ENCODE data around the gene TGM1. TPM values are rescaled to one million over a fixed set of nuclear protein-coding genes. Genes with fewer than 3 reads are reported as not detected.

The TGM1 gene
- total and polyA plus RNA-seq, 12 donors, result 0.28 to 2.7 (median 0.89) TPM; not detected in 1

DNA sequence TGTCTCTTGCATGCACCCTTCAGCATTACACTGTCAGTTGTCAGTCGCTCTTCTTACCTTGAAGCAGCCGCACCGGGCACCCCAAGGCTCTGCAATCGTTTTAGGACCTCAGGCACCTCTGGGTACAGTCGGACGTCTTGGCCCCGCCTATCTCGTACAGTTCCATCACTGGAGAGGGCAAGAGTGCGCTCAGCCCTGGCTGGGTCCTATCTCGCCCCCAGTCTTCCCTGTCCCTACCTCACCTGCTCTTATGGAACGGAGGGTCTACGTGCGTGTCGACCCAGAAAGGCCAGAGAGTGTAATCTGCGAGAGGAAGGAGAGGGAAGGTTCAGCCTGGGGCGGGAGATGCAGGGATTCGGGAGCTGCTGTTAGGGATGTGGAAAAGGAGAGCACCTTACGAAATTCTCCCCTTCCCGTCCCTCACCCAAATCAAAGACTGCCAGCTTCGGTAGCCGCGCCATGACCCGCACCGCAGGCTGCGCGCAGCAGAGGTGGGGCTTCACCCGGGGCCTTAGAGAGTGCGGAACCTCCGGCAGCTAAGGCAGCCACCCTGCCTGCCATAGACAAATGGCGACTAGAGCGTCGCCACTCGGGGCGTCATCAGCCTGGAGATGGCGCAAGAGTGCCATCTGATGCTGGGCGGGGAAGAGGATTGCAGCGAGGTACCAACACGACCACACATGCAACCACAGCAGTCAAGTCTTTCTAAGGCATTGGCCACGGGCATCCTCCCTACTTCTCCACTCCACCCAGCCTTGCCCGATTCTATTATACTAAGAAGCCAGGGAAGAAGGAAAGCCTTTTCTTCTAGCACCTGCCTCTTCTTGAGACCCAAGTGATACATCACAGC lies 47.3 kb downstream of the TGM1 start, which contains the start of gene MDP1:
TSS of gene MDP1 (minus strand) at position 572 of the 850 bp plus-strand sequence. CDS start at position 461, 111 bp downstream.
- peak within 1 kb of the TSS; percentile 64 to 98 (median 84) for H3K27ac ChIP-seq
- WGBS, 4 donors, result 1% methylated on average over 16 to 40 of the region's 40 CpGs
- intact Hi-C loops (cut with DNase I), result no loop called here
- H3K27me3 ChIP-seq, result no peaks in the 10 kb centered on the region
- DNase-seq, result peak; percentile 84 to 94 (median 88)
- H3K36me3 ChIP-seq (replicated peaks in 1 of 2), result peaks cover 0 to 16% of the 10 kb centered on the region in 2 donors
- peak within 1 kb of the TSS; percentile 43 to 86 (median 64) for H3K4me3 ChIP-seq
- no peaks in the 10 kb centered on the region for H3K9me3 ChIP-seq (replicated peaks in 1 of 3)
- H3K4me1 ChIP-seq (replicated peaks in 1 of 2), result peaks cover 17 to 25% of the 10 kb centered on the region in 2 donors
- TF ChIP-seq, protein P1, sequence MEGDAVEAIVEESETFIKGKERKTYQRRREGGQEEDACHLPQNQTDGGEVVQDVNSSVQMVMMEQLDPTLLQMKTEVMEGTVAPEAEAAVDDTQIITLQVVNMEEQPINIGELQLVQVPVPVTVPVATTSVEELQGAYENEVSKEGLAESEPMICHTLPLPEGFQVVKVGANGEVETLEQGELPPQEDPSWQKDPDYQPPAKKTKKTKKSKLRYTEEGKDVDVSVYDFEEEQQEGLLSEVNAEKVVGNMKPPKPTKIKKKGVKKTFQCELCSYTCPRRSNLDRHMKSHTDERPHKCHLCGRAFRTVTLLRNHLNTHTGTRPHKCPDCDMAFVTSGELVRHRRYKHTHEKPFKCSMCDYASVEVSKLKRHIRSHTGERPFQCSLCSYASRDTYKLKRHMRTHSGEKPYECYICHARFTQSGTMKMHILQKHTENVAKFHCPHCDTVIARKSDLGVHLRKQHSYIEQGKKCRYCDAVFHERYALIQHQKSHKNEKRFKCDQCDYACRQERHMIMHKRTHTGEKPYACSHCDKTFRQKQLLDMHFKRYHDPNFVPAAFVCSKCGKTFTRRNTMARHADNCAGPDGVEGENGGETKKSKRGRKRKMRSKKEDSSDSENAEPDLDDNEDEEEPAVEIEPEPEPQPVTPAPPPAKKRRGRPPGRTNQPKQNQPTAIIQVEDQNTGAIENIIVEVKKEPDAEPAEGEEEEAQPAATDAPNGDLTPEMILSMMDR (IDR thresholded peaks at IDR 0.05), result peak; percentile 12 to 54 (median 46)
- TF ChIP-seq POLR2A (IDR thresholded peaks at IDR 0.05), result peak; percentile 83 to 94

DNA sequence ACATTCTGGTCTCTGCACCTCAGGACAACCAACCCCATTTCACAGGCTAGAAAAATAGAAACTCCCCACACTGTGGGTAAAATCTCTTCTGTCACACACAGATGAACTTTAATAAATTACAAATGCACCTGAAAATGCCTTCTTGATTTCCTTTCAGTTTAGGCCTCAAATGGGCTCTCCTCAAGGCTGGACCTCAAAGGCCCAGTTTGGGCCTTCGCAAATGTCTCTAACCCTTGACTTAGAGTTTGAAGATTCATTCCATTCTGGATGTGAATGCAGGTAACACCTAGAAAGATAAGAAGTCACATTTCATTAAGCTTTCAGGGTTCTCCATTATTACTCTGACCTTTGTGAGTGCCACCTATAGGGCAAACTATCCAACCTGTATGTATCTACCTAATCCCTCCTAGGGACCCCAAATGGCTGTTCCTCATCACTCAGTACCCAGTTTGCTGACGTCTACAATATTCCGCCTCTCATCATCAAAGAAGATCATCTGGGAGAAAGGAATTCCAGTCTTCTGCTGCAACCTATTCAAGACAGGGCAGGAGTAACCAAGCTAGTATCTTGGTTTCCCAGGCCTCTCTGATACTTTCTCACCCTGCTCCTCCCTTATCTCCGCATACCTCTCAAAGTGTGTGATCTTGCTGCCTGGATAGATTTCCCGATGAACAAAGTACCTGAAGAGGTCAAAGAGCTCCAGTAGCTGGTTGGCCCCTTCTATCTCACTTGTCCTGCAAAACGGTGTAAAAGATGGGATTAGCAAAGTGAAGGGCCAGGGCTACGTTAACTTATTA lies 48.9 kb downstream of the TGM1 start:
- Histone ChIP-seq H3K9me3 (replicated peaks in 1 of 3) (no peaks in the 10 kb centered on the region), H3K4me3 (peak overlapping the region in 2 of 4 donors; percentile 35 to 67), H3K27ac (peak overlapping the region; percentile 90 to 99 (median 97)), H3K4me1 (replicated peaks in 1 of 2) (peaks cover 17 to 25% of the 10 kb centered on the region in 2 donors), H3K27me3 (no peaks in the 10 kb centered on the region), H3K36me3 (replicated peaks in 1 of 2) (peaks cover 0 to 33% of the 10 kb centered on the region in 2 donors)
- intact Hi-C loops (cut with DNase I), result no loop called here
- 92 to 95% (median 94%) methylated on average over 7 of the region's 7 CpGs for WGBS, 4 donors
- peak in 1 of 7 donors; percentile 9 for DNase-seq
- TF ChIP-seq POLR2A (IDR thresholded peaks at IDR 0.05), result no peak
- TF ChIP-seq, protein P1 (IDR thresholded peaks at IDR 0.05), result no peak

DNA sequence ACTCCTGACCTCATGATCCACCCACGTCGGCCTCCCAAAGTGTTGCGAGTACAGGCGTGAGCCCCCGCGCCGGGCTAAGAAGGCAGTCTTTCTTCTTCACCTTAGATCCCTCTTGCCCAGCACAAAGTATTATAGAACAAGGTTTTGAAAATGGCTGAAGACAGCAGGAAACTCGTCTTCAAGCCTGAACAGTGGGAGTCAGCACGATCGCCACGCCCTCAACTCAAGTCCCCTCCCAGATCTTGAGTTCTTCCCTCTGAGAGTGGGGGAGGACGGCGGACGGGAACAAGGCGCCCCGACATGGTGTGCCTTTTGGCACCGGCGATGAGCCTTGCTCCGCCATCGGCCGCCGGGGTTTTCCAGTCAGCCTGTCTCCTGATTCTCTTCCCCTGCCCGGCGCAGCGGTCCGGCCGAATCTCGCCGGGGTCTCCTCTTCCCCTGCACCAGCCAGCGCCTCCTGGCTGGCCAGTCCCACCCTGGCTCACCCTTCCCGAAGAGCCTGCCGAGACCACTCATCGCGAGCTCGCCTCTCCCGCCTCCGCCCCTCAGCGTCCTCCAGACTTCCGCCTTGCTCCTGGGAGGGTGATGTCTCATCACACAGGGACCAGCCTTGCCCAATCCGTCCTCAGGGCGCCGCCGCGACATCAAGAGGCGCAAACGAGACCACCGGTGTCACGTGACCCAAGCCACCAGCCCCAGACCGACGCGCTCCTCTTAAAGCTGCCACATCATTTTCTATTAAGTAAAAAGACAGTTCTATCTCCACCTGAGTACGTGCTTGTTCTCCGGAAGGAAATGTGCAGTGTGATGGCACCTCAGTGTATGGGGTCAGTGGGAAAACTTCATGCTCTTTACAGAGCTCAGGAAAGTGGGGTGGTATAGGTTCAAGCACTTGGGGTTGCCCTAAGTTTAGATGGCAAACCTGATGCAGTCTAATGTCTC lies 49.8 kb downstream of the TGM1 start, which contains the start of gene CHMP4A:
TSS of gene CHMP4A (minus strand) at position 565 of the 942 bp plus-strand sequence. CDS start at position 516, 49 bp downstream.
- intact Hi-C loops (cut with DNase I), result no loop called here
- TF ChIP-seq, protein P1 (IDR thresholded peaks at IDR 0.05), result peak in 3 of 6 experiments; percentile 18 to 40 (median 35)
- TF ChIP-seq POLR2A (IDR thresholded peaks at IDR 0.05), result peak; percentile 95 to 98

More for the DNA sequence above, 49.8 kb downstream of the TGM1 start, which contains the start of gene CHMP4A:
- peak within 1 kb of the TSS; percentile 90 to 99 (median 97) for H3K27ac ChIP-seq
- no peaks in the 10 kb centered on the region for H3K27me3 ChIP-seq
- peak within 1 kb of the TSS in 3 of 4 donors; percentile 35 to 67 (median 43) for H3K4me3 ChIP-seq
- 0 to 1% (median 1%) methylated on average over 36 to 53 of the region's 53 CpGs for WGBS, 4 donors
- peaks cover 17 to 25% of the 10 kb centered on the region in 2 donors for H3K4me1 ChIP-seq (replicated peaks in 1 of 2)
- H3K36me3 ChIP-seq (replicated peaks in 1 of 2), result peaks cover 0 to 38% of the 10 kb centered on the region in 2 donors
- no peaks in the 10 kb centered on the region for H3K9me3 ChIP-seq (replicated peaks in 1 of 3)
- peak; percentile 94 to 99 (median 99) for DNase-seq
